IMR-90 (cell line): ENCODE data around the gene RNF31. TPM values are rescaled to one million over a fixed set of nuclear protein-coding genes. Genes with fewer than 3 reads are reported as not detected.
A peak's percentile ranks its signal among the peaks of the same experiment; 100 is the strongest.

Experiments used
- ATAC-seq: fragments of 200-7000 bp; cut with Tn5 transposase; 2 replicates; pipeline ENCODE4 v1.9.1; 2020; ENCODE audit warnings: low read depth, mild to moderate bottlenecking, moderate library complexity
- BruUV-seq: library from RNA; stranded (reverse); fragments of 400-500 nt; replicated peaks from 2 replicates; lab custom pipeline; 2021; lab: Mats Ljungman, UMichigan
- CTCF ChIA-PET: fragments of 300-600 bp; formaldehyde crosslinking; extraction: SDS; loops from one replicate; lab custom pipeline; 2021; ENCODE audit warnings: antibody characterized with exemption; lab: Yijun Ruan, JAX
- POLR2A ChIA-PET: fragments of 300-600 bp; sonication (Branson Sonifier 250); formaldehyde crosslinking; loops from one replicate; lab custom pipeline; 2022; ENCODE audit warnings: antibody characterized with exemption; ENCODE audit not compliant: unreplicated experiment; lab: Charles Lee
- DNase-seq: peaks from one replicate; pipeline ENCODE4 v3.0.0; 2013
- H2AFZ ChIP-seq: replicated peaks from 2 replicates; pipeline ENCODE3; 2013; ENCODE audit warnings: low read length, mild to moderate bottlenecking; ENCODE audit not compliant: poor library complexity
- H2AK5ac ChIP-seq: 2 replicates; pipeline ENCODE4 v1.6.1; 2013; ENCODE audit warnings: low read depth, low read length, inconsistent platforms
- H2AK9ac ChIP-seq: replicated peaks from 2 replicates; pipeline ENCODE3; 2013; ENCODE audit warnings: mild to moderate bottlenecking, low read depth, low read length, moderate library complexity; ENCODE audit not compliant: poor library complexity
- H2BK120ac ChIP-seq: 2 replicates; pipeline ENCODE4 v1.6.1; 2013; ENCODE audit warnings: low read depth, low read length, inconsistent platforms
- H2BK15ac ChIP-seq: 3 replicates; pipeline ENCODE4 v1.6.1; 2013; ENCODE audit warnings: low read depth, low read length, inconsistent platforms
- H2BK20ac ChIP-seq: 2 replicates; pipeline ENCODE4 v1.6.1; 2013; ENCODE audit warnings: low read depth, mild to moderate bottlenecking, inconsistent platforms, low read length, moderate library complexity
- H2BK5ac ChIP-seq: 2 replicates; pipeline ENCODE4 v1.6.1; 2013; ENCODE audit warnings: mild to moderate bottlenecking, low read depth, low read length, inconsistent platforms; ENCODE audit not compliant: poor library complexity, severe bottlenecking
- H3K14ac ChIP-seq: replicated peaks from 2 replicates; pipeline ENCODE4 v1.6.1; 2013; ENCODE audit warnings: low read depth, low read length, inconsistent platforms
- H3K18ac ChIP-seq: 2 replicates; pipeline ENCODE4 v1.6.1; 2013; ENCODE audit warnings: low read depth, low read length, control low read depth
- H3K23ac ChIP-seq: 2 replicates; pipeline ENCODE4 v1.6.1; 2013; ENCODE audit warnings: low read depth, low read length, inconsistent platforms
- H3K27ac ChIP-seq: 2 replicates; pipeline ENCODE4 v1.5.1; 2013; ENCODE audit warnings: mild to moderate bottlenecking, control low read depth, low read length; ENCODE audit not compliant: insufficient read depth
- H3K27me3 ChIP-seq: 2 replicates; pipeline ENCODE4 v1.6.1; 2013; ENCODE audit warnings: low read length; ENCODE audit not compliant: control insufficient read depth, insufficient read depth
- H3K36me3 ChIP-seq: 2 replicates; pipeline ENCODE4 v1.6.1; 2013; ENCODE audit warnings: low read length, mixed read lengths; ENCODE audit not compliant: control insufficient read depth, insufficient read depth
- H3K4ac ChIP-seq: 2 replicates; pipeline ENCODE4 v1.6.1; 2013; ENCODE audit warnings: low read depth, low read length, inconsistent platforms
- H3K4me1 ChIP-seq: 2 replicates; pipeline ENCODE4 v1.6.1; 2013; ENCODE audit warnings: low read length, mixed read lengths; ENCODE audit not compliant: control insufficient read depth, insufficient read depth
- H3K4me2 ChIP-seq: 2 replicates; pipeline ENCODE4 v1.6.1; 2013; ENCODE audit warnings: low read depth, mild to moderate bottlenecking, control low read depth, low read length, moderate library complexity
- H3K4me3 ChIP-seq: 2 replicates; pipeline ENCODE4 v1.5.1; 2013; ENCODE audit warnings: low read depth, mild to moderate bottlenecking, control low read depth, low read length, moderate library complexity; ENCODE audit not compliant: insufficient read depth
- H3K56ac ChIP-seq: 2 replicates; pipeline ENCODE4 v1.6.1; 2013; ENCODE audit warnings: low read length, inconsistent platforms; ENCODE audit not compliant: insufficient read depth; ENCODE audit errors: extremely low read depth
- H3K79me1 ChIP-seq, 2 experiments: 2 replicates each; pipeline ENCODE4 v1.6.1; 2013; ENCODE audit warnings: low read length in 2 of 2, inconsistent platforms in 1 of 2, low read depth in 1 of 2
- H3K9ac ChIP-seq: 2 replicates; pipeline ENCODE4 v1.6.1; 2013; ENCODE audit warnings: low read depth, low read length, control low read depth
- H3K9me1 ChIP-seq: 2 replicates; pipeline ENCODE4 v1.6.1; 2013; ENCODE audit warnings: low read length, inconsistent platforms; ENCODE audit not compliant: insufficient read depth
- H3K9me3 ChIP-seq: 2 replicates; pipeline ENCODE4 v1.6.1; 2013; ENCODE audit warnings: low read length; ENCODE audit not compliant: control insufficient read depth, insufficient read depth
- H4K20me1 ChIP-seq: 2 replicates; pipeline ENCODE4 v1.6.1; 2013; ENCODE audit warnings: low read length, inconsistent platforms; ENCODE audit not compliant: insufficient read depth
- H4K5ac ChIP-seq: 2 replicates; pipeline ENCODE4 v1.6.1; 2013; ENCODE audit warnings: mild to moderate bottlenecking, low read depth, low read length, control low read depth
- H4K8ac ChIP-seq, 2 experiments: 2 replicates each; pipeline ENCODE4 v1.6.1; 2013; ENCODE audit warnings: low read depth in 2 of 2, low read length in 2 of 2, control low read depth in 1 of 2, inconsistent platforms in 1 of 2
- H4K91ac ChIP-seq: 2 replicates; pipeline ENCODE4 v1.6.1; 2013; ENCODE audit warnings: low read depth, low read length, inconsistent platforms; ENCODE audit not compliant: insufficient read depth
- BHLHE40 ChIP-seq: fragments of 150-350 bp; IDR thresholded peaks from 2 replicates; pipeline ENCODE4 v1.6.1; 2016; ENCODE audit warnings: mild to moderate bottlenecking, low read depth, low read length
- ELK1 ChIP-seq: fragments of 150-350 bp; IDR thresholded peaks from 2 replicates; pipeline ENCODE4 v1.6.1; 2016; ENCODE audit warnings: low read depth, mild to moderate bottlenecking, low read length, moderate library complexity, borderline replicate concordance
- MXI1 ChIP-seq: IDR thresholded peaks from 2 replicates; pipeline ENCODE4 v1.6.1; 2012; ENCODE audit warnings: low read depth, mild to moderate bottlenecking, low read length, moderate library complexity, borderline replicate concordance
- POLR2A ChIP-seq: IDR thresholded peaks from 2 replicates; pipeline ENCODE4 v1.6.1; 2012; ENCODE audit warnings: mild to moderate bottlenecking, low read depth, low read length
- RCOR1 ChIP-seq: IDR thresholded peaks from 2 replicates; pipeline ENCODE4 v1.6.1; 2012; ENCODE audit warnings: mild to moderate bottlenecking, low read length, improper control_type of control experiment; ENCODE audit not compliant: insufficient replicate concordance
- RFX5 ChIP-seq: IDR thresholded peaks from 2 replicates; pipeline ENCODE4 v1.8.0; 2012; ENCODE audit warnings: low read depth, mild to moderate bottlenecking, low read length, moderate library complexity
- WGBS, 2 experiments: methylation state at CpG; one replicate each; pipeline versions ENCODE4 v1.1.5 to v1.1.7; 2013; ENCODE audit warnings: missing lambda C conversion rate in 2 of 2; ENCODE audit not compliant: insufficient read length in 1 of 2; ENCODE audit errors: extremely low coverage in 2 of 2; 5-methylcytosine and 5-hydroxymethylcytosine counted together
- dilution Hi-C: fragments of 300-500 bp; cut with HindIII; formaldehyde crosslinking; loops from one replicate; pipeline ENCODE4 v1.14.3; 2018; ENCODE audit warnings: low sequenced_read_pairs; ENCODE audit not compliant: unreplicated experiment
- in situ Hi-C: fragments of 300-500 bp; cut with MboI; formaldehyde crosslinking; loops from 3 replicates; pipeline ENCODE4 v1.14.3; 2019; ENCODE audit warnings: low sequenced_read_pairs, inconsistent platforms, mixed read lengths
- intact Hi-C: fragments of 100-400 bp; cut with micrococcal nuclease; formaldehyde crosslinking; loops from 2 replicates; pipeline ENCODE4 v1.10.0; 2022
- polyA plus RNA-seq, 3 experiments: library from polyadenylated mRNA; depleted of rRNA; stranded (reverse); fragments of >200 nt; gene quantifications; 2 replicates each; pipeline ENCODE4 v1.2.3, GENCODE V29; 2012; ENCODE audit warnings: low replicate concordance in 1 of 3
- total RNA-seq: library from RNA; depleted of rRNA; stranded (reverse); fragments of >200 nt; gene quantifications from 2 replicates; pipeline ENCODE4 v1.2.3, GENCODE V29; 2012

Gene RNF31
- total and polyA plus RNA-seq, 2 of the 4 experiments (the other 2 are of a cell fraction): 31.6 to 37.5 TPM

GRCh38 chr14:24184104-24184970, 37.0 kb downstream of the RNF31 start:
- no peaks in the 10 kb centered on the region for H3K9me3 ChIP-seq
- no peak overlapping the region for H2BK120ac ChIP-seq
- no peak overlapping the region for H3K4ac ChIP-seq
- ATAC-seq (no peak), DNase-seq (no peak)
- H4K91ac ChIP-seq: no peak overlapping the region
- peaks cover 67% of the 10 kb centered on the region for H3K36me3 ChIP-seq
- no peak overlapping the region for H3K14ac ChIP-seq
- H4K8ac ChIP-seq: no peak overlapping the region
- H3K23ac ChIP-seq: no peak overlapping the region
- no peak overlapping the region for H3K9ac ChIP-seq
- peaks cover 6% of the 10 kb centered on the region for H3K4me1 ChIP-seq
- H2BK20ac ChIP-seq: no peak overlapping the region
- no TSS peak for BruUV-seq
- TF ChIP-seq BHLHE40 (no peak), RFX5 (no peak), RCOR1 (no peak), MXI1 (no peak), POLR2A (no peak), ELK1 (no peak)
- H3K27me3 ChIP-seq: no peaks in the 10 kb centered on the region
- H3K56ac ChIP-seq: no peak overlapping the region
- CTCF ChIA-PET: no interaction called here
- H3K4me3 ChIP-seq: no peak overlapping the region
- H3K27ac ChIP-seq: no peak overlapping the region
- H3K18ac ChIP-seq: no peak overlapping the region
- peaks cover 12 to 40% of the 10 kb centered on the region in 2 experiments for H3K79me1 ChIP-seq
- H4K20me1 ChIP-seq: no peaks in the 10 kb centered on the region
- dilution Hi-C loops: no loop called here
- H2AK9ac ChIP-seq: no peak overlapping the region
- H4K5ac ChIP-seq: no peak overlapping the region
- H2BK5ac ChIP-seq: no peak overlapping the region
- H2AK5ac ChIP-seq: no peak overlapping the region
- no peak overlapping the region for H3K4me2 ChIP-seq
- H3K9me1 ChIP-seq: peaks cover 15% of the 10 kb centered on the region
- no peak overlapping the region for H2BK15ac ChIP-seq
- in situ Hi-C loops: no loop called here
- WGBS, 2 experiments: 74% methylated on average over 5 of the region's 19 CpGs; no CpG with 5 or more reads in 1 of the 2 experiments
- POLR2A ChIA-PET: no interaction called here
- peak overlapping the region; percentile 47 for H2AFZ ChIP-seq
- intact Hi-C loops: no loop called here
